Endodermal cell (in vitro differentiated cells): Measurements from ENCODE around the gene ADSS1. TPM values are rescaled to one million over a fixed set of nuclear protein-coding genes. Genes with fewer than 3 reads are reported as not detected.

Experiments used
- DNase-seq: peaks from one replicate; pipeline ENCODE4 v3.0.0-alpha.2; 2017
- H3K27ac ChIP-seq: 2 replicates; pipeline ENCODE4 v1.5.1; 2013; ENCODE audit warnings: mild to moderate bottlenecking, low read depth, low read length, moderate library complexity
- H3K27me3 ChIP-seq: 2 replicates; pipeline ENCODE4 v1.6.1; 2013; ENCODE audit warnings: mild to moderate bottlenecking, low read length, moderate library complexity; ENCODE audit not compliant: insufficient read depth, control insufficient read depth, poor library complexity, severe bottlenecking
- H3K36me3 ChIP-seq: 2 replicates; pipeline ENCODE4 v1.7.0; 2013; ENCODE audit warnings: mild to moderate bottlenecking, low read length, moderate library complexity; ENCODE audit not compliant: control insufficient read depth, insufficient read depth
- H3K4me1 ChIP-seq: one replicate; pipeline ENCODE4 v1.7.0; 2013; ENCODE audit warnings: low read length; ENCODE audit not compliant: control insufficient read depth, insufficient read depth
- H3K4me3 ChIP-seq: 2 replicates; pipeline ENCODE4 v1.5.1; 2013; ENCODE audit warnings: mild to moderate bottlenecking, low read length, moderate library complexity
- H3K9ac ChIP-seq: 2 replicates; pipeline ENCODE4 v1.6.1; 2013; ENCODE audit warnings: mild to moderate bottlenecking, low read length, moderate library complexity; ENCODE audit not compliant: poor library complexity, severe bottlenecking; ENCODE audit errors: extremely low read depth
- H3K9me3 ChIP-seq: 2 replicates; pipeline ENCODE4 v1.6.1; 2013; ENCODE audit warnings: mild to moderate bottlenecking, low read length, moderate library complexity; ENCODE audit not compliant: control insufficient read depth
- H3K27ac Mint-ChIP-seq: 2 replicates; pipeline ENCODE4 v1.8.0; 2020; ENCODE audit warnings: mixed read lengths
- H3K27me3 Mint-ChIP-seq: 2 replicates; pipeline ENCODE4 v1.8.0; 2021; ENCODE audit warnings: mild to moderate bottlenecking, mixed read lengths; ENCODE audit not compliant: insufficient read depth
- H3K36me3 Mint-ChIP-seq: 2 replicates; pipeline ENCODE4 v1.8.0; 2020; ENCODE audit warnings: low read depth, mixed read lengths
- H3K4me1 Mint-ChIP-seq: 2 replicates; pipeline ENCODE4 v1.8.0; 2020; ENCODE audit warnings: mixed read lengths
- H3K4me3 Mint-ChIP-seq: 2 replicates; pipeline ENCODE4 v1.8.0; 2020; ENCODE audit warnings: mild to moderate bottlenecking, moderate library complexity, mixed read lengths
- H3K9me3 Mint-ChIP-seq: 2 replicates; pipeline ENCODE4 v1.8.0; 2020; ENCODE audit warnings: mild to moderate bottlenecking, mixed read lengths
- WGBS, 2 experiments: methylation state at CpG; one replicate each; pipeline versions ENCODE4 v1.1.5 to v1.1.7; 2013; ENCODE audit warnings: missing lambda C conversion rate in 2 of 2, mixed read lengths in 1 of 2; ENCODE audit not compliant: insufficient coverage in 1 of 2, insufficient read length in 1 of 2; 5-methylcytosine and 5-hydroxymethylcytosine counted together
- total RNA-seq, 2 donors: library from RNA; stranded (reverse); fragmentation: NEBNext Ultra II Directional in 1 of 2; extraction: Animal tissue kit (Norgen Biotek cat#: 25700) in 1 of 2; gene quantifications; 2 replicates in 1 of 2; 3 replicates in 1 of 2; pipeline ENCODE4 v1.2.1, GENCODE V29; 2021
- TF ChIP-seq, protein P1 (sequence below): fragments of 200-600 bp; sonication (generic); conservative IDR thresholded peaks from 2 replicates; pipeline ENCODE4 v1.5.0; 2021; ENCODE audit warnings: antibody characterized with exemption, mild to moderate bottlenecking

The ADSS1 gene
- total RNA-seq, 2 donors from 2014 or later = 15.8 to 31.0 TPM

DNA sequence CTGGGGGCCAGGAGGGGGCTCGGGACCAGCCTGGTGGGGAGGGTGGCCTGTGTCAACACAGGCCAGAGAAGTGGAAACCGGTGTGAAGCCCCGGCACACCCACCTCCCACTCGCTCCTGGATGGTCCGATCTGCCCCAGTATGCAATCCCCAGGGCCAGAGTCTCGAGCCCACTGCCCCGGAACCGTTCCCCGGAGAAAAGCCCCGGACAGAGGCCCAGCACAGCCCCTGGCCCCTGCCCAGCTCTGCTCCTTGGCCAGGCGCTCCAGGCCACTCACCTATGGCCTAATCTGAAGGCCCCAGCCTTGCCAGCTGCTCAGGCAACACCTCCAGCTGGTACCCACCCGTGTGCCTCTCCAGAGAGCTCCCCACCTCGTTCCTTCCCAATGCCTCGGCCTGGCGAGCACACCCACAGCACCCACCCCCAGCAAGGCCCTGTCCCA lies 53.8 kb downstream of the ADSS1 start:
- TF ChIP-seq, protein P1, sequence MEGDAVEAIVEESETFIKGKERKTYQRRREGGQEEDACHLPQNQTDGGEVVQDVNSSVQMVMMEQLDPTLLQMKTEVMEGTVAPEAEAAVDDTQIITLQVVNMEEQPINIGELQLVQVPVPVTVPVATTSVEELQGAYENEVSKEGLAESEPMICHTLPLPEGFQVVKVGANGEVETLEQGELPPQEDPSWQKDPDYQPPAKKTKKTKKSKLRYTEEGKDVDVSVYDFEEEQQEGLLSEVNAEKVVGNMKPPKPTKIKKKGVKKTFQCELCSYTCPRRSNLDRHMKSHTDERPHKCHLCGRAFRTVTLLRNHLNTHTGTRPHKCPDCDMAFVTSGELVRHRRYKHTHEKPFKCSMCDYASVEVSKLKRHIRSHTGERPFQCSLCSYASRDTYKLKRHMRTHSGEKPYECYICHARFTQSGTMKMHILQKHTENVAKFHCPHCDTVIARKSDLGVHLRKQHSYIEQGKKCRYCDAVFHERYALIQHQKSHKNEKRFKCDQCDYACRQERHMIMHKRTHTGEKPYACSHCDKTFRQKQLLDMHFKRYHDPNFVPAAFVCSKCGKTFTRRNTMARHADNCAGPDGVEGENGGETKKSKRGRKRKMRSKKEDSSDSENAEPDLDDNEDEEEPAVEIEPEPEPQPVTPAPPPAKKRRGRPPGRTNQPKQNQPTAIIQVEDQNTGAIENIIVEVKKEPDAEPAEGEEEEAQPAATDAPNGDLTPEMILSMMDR = no peak
- Mint-ChIP-seq H3K27me3 (no peaks in the 10 kb centered on the region), H3K9me3 (no peaks in the 10 kb centered on the region), H3K4me3 (no peak overlapping the region), H3K4me1 (no peaks in the 10 kb centered on the region), H3K36me3 (peaks cover 29% of the 10 kb centered on the region), H3K27ac (no peak overlapping the region)
- Histone ChIP-seq H3K9ac (no peak overlapping the region), H3K36me3 (peaks cover 40% of the 10 kb centered on the region), H3K27ac (peak overlapping the region; percentile 77), H3K9me3 (no peaks in the 10 kb centered on the region), H3K4me3 (no peak overlapping the region), H3K4me1 (no peaks in the 10 kb centered on the region), H3K27me3 (no peaks in the 10 kb centered on the region)
- 87% methylated on average over 5 to 15 of the region's 15 CpGs for WGBS, 2 experiments
- DNase-seq = no peak

DNA sequence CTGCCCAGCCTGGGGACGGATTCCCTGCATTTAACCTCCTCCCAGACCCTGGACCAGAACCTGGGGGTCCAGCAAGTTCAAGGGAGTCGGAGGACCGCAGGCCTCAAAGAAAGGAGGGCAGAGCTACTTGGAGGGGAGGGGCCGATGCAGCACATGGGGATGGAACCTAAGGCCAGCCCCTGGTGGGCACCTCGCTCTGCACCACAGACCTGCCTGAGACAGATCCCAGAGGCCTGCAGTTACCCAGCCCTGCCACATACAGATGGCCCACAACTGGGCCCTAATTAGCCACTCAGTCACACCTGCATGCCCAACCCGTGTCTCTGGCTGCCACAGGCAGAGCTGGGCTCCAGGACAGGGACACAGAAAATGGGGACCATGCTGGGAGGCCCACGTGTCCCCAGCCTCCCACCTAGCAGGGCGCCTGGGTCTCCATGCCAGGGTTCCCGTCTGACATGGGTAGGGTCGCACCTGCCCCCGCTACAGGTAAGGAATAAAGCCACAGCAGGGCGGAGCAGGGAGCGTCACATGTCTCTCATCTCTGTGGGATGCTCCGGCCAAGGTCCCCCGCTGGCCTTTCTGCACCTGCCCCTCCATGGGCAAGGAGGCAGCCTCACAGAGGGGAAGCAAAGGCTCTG lies 54.8 kb downstream of the ADSS1 start:
- no peaks in the 10 kb centered on the region for H3K27me3 ChIP-seq
- H3K4me1 ChIP-seq = no peaks in the 10 kb centered on the region
- H3K36me3 Mint-ChIP-seq = peaks cover 21% of the 10 kb centered on the region
- H3K27ac ChIP-seq = peak overlapping the region; percentile 77
- H3K4me3 Mint-ChIP-seq = no peak overlapping the region
- TF ChIP-seq, protein P1 = peak; percentile 24
- H3K9me3 ChIP-seq = no peaks in the 10 kb centered on the region
- H3K9me3 Mint-ChIP-seq = no peaks in the 10 kb centered on the region
- no peak for DNase-seq
- H3K36me3 ChIP-seq = peaks cover 32% of the 10 kb centered on the region
- no peaks in the 10 kb centered on the region for H3K27me3 Mint-ChIP-seq
- 92% methylated on average over 5 to 15 of the region's 15 CpGs for WGBS, 2 experiments
- H3K4me1 Mint-ChIP-seq = no peaks in the 10 kb centered on the region
- H3K4me3 ChIP-seq = no peak overlapping the region
- no peak overlapping the region for H3K27ac Mint-ChIP-seq
- no peak overlapping the region for H3K9ac ChIP-seq

DNA sequence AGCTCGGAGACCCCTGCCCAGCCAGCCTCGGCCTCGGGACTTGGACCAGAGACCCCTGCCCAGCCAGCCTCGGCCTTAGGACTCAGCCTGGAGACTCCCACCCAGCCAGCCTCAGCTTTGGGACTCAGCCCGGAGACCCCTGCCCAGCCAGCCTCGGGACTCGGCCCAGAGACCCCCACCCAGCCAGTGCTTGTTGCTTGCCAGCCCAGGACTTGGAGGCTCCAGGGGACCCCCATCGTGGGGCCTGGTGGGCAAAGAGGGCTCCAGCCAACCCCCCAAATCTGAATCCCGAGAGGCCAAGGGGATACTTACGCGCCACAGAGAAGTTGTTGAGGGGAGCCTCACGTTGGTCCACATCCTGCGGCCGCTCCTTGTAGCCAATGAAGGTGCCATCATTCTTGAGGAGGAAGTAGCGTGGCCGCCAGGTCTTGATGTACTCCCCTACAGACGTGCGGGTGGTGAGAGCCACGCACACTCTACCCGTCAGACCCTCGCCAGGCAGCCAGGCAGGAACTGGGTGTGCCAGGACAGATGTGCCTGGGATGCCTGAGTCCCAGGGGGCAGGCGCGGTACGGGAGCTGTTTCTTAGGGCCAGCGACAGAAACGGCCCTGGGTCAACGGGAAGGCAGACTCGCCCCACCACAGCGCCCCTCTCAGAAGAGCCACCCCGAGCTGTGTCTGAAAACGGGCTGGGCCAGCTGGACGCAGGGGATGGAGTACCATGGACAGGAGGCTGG lies 55.9 kb downstream of the ADSS1 start:
- WGBS, 2 experiments = 95 to 96% methylated on average over 23 to 32 of the region's 32 CpGs
- Histone ChIP-seq H3K9me3 (no peaks in the 10 kb centered on the region), H3K36me3 (peaks cover 32% of the 10 kb centered on the region), H3K27me3 (no peaks in the 10 kb centered on the region), H3K4me3 (no peak overlapping the region), H3K4me1 (no peaks in the 10 kb centered on the region), H3K9ac (no peak overlapping the region), H3K27ac (no peak overlapping the region)
- Mint-ChIP-seq H3K36me3 (peaks cover 21% of the 10 kb centered on the region), H3K4me1 (no peaks in the 10 kb centered on the region), H3K27ac (no peak overlapping the region), H3K4me3 (no peak overlapping the region), H3K9me3 (no peaks in the 10 kb centered on the region), H3K27me3 (no peaks in the 10 kb centered on the region)
- TF ChIP-seq, protein P1 = no peak
- no peak for DNase-seq
